ES-I3 (cell line): Measurements from ENCODE around the gene KLRG1.
A peak's percentile ranks its signal among the peaks of the same experiment; 100 is the strongest.

Source experiments
- H3K36me3 ChIP-seq: 2 replicates; pipeline ENCODE4 v1.6.1; 2013; ENCODE audit warnings: mild to moderate bottlenecking, low read length, control low read depth, moderate library complexity; ENCODE audit not compliant: insufficient read depth
- H3K4me1 ChIP-seq: 2 replicates; pipeline ENCODE4 v1.6.1; 2013; ENCODE audit warnings: mild to moderate bottlenecking, control low read depth, low read length; ENCODE audit not compliant: insufficient read depth
- H3K9ac ChIP-seq: 2 replicates; pipeline ENCODE4 v1.6.1; 2013; ENCODE audit warnings: low read depth, mild to moderate bottlenecking, low read length, moderate library complexity
- H3K9me3 ChIP-seq: 2 replicates; pipeline ENCODE4 v1.6.1; 2013; ENCODE audit warnings: mild to moderate bottlenecking, low read length, moderate library complexity; ENCODE audit not compliant: control insufficient read depth, insufficient read depth

The KLRG1 gene

DNA sequence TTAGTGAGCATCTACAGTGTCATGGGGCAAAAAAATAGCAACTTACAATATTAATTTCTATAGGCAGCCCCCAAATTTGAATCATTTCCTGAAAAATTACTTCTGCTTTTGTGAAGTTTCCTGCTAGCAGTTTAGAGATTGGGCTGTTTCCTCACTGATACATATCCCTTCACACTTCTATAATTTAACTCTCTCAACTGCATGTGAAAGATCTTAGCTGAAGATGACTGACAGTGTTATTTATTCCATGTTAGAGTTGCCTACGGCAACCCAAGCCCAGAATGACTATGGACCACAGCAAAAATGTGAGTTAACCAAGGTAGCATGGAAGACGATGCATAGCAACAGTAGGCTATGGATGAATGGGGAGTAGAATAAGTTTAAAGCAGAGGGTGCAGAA lies at the start of gene KLRG1:
KLRG1 (plus strand) TSS at position 134 of the 400 bp plus-strand sequence; CDS start at position 224, 90 bp downstream.
- Histone ChIP-seq H3K36me3 (no peaks in the 10 kb centered on the region), H3K9me3 (no peaks in the 10 kb centered on the region), H3K9ac (no peak within 1 kb of the TSS), H3K4me1 (no peaks in the 10 kb centered on the region)

DNA sequence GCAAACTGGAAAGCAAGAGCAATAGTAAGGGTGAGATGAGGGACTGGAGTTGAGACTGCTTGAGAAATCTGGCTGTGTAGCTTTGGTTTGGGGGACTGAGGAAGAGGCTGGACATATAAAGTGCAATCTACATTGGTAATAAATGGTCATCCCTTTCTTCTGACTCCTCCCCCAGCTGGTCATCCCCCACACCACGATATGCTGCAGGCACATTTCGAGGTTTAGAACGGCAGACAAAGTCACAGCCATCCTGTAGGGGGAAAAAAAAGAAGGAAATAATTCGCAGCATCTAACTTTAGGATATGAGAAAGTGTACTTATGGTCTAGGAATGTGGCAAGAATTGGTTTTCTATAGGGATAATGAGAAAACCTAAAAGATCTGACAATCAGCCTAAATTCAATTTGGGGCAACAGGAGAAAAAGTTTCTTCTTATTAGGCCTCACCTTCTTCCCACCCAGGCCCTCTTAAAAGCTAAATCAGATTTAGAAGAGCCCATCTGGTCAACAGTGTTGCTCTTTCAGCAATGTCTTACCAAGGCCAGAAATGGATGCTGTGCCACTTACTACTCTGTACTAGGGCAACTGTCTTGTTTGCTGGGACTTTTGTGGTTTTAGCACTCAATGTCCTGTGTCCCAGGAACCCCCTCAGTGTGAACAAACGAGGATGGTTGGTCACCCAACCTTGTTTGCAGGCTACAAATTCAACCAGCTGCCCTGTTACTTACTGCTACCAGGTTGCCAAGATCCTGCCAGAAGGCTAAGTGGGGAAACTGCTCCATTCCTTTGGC lies 47.5 kb upstream of the KLRG1 start:
- H3K36me3 ChIP-seq, result peaks cover 44% of the 10 kb centered on the region

DNA sequence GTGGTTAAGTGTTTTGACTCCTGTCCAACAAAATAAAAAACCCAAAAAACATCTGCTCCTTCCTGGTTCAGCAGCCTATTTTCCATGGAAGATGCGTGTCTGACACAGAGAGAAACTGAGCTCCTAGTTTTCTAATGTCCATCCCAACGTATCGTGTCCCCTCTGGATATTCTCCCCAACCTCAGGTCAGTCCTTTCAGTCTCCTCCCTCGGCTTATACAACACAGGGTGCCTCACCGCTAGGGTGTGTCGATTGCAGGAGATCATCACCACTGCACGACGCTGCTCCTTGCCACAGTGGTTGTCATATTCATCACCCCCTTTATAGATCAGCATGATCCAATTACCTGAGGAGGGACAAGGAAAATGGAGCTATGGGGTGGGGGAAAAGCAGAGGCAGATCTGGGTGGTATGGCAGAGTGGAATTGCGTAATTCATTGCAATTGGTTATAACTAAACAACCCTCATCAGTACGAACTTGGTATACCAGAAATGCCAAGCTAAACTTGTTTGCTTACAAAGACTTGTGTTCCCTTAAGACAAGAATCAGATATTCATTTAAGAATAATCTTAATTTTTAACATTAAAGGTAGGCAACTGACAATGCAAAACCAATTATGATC lies 45.7 kb upstream of the KLRG1 start:
- Histone ChIP-seq H3K9ac (no peak overlapping the region), H3K9me3 (no peaks in the 10 kb centered on the region), H3K4me1 (no peaks in the 10 kb centered on the region), H3K36me3 (peaks cover 29% of the 10 kb centered on the region)

More for the DNA sequence above, 47.5 kb upstream of the KLRG1 start:
- no peaks in the 10 kb centered on the region for H3K4me1 ChIP-seq
- no peaks in the 10 kb centered on the region for H3K9me3 ChIP-seq
- H3K9ac ChIP-seq, result no peak overlapping the region

DNA sequence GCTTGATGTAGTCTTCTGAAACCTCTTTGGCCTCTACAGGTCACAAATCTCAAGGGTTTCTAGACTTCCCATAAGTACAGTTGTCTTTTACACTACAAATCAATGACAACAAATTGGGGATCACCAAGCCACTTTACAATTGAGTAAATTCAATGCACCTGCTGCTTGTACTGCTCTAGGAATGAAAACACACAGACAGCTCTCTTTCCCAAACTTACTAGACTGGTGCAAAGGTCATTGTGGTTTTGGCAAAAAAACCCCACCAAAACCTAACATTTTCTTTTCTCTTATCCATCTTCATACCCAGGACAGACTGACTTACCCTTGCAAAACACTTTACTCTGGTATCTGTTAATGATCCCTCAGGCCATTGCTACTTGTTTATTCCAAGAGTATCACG lies 42.6 kb upstream of the KLRG1 start:
- H3K9me3 ChIP-seq, result no peaks in the 10 kb centered on the region
- H3K9ac ChIP-seq, result no peak overlapping the region
- H3K4me1 ChIP-seq, result no peaks in the 10 kb centered on the region
- H3K36me3 ChIP-seq, result peaks cover 27% of the 10 kb centered on the region

DNA sequence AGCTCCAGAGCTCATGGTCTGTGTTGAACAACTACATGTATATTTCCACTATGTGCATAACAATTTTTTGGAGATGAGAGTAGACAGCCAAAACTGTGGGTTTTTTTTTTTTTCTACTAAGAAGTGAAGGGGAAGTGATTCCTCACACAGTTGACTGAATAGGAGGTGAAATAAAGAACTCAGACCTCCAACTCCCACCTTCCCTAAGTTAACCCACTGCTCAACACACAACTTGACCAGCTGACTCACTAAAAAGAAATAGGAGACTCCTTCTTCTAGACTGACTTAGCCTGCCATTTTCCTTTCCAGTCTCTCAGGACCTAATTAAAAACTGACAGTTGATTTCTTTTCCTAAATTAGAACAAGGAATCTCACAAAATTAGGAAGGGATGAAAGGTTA lies 41.6 kb upstream of the KLRG1 start:
- Histone ChIP-seq H3K36me3 (peaks cover 18% of the 10 kb centered on the region), H3K9me3 (no peaks in the 10 kb centered on the region), H3K4me1 (no peaks in the 10 kb centered on the region), H3K9ac (no peak overlapping the region)

DNA sequence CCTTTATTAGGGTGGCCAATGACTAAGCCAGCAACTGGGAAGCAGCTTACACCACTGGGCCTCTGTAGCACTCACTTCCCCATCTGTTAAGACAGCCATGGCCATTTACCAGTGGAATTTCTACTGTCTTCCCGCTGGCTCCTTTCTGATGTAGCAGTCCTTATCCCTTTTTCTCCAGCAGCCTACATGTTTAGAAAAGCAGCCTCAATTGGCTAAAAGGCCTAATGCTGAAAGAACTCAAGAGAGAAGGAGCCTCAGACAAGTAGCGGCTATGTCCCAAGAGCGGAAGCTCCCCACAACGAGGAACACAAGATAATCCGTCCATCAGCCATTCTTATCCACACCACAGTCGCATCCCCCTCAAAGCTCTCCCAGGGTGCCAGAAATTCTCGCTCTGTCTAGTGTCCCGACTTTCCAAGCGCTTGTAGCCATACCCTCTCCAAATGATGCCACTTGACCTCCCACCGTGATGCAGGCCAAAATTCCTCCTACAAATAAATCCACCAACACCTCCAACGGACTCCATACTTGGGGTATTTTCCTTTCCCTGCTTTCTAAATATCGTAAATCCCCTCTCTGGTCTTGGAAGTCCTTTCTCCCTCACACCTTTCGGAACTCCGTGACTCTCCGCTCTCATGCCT lies 40.5 kb upstream of the KLRG1 start:
- peak overlapping the region; percentile 90 for H3K9ac ChIP-seq
- no peaks in the 10 kb centered on the region for H3K9me3 ChIP-seq
- peaks cover 11% of the 10 kb centered on the region for H3K36me3 ChIP-seq
- H3K4me1 ChIP-seq, result no peaks in the 10 kb centered on the region

DNA sequence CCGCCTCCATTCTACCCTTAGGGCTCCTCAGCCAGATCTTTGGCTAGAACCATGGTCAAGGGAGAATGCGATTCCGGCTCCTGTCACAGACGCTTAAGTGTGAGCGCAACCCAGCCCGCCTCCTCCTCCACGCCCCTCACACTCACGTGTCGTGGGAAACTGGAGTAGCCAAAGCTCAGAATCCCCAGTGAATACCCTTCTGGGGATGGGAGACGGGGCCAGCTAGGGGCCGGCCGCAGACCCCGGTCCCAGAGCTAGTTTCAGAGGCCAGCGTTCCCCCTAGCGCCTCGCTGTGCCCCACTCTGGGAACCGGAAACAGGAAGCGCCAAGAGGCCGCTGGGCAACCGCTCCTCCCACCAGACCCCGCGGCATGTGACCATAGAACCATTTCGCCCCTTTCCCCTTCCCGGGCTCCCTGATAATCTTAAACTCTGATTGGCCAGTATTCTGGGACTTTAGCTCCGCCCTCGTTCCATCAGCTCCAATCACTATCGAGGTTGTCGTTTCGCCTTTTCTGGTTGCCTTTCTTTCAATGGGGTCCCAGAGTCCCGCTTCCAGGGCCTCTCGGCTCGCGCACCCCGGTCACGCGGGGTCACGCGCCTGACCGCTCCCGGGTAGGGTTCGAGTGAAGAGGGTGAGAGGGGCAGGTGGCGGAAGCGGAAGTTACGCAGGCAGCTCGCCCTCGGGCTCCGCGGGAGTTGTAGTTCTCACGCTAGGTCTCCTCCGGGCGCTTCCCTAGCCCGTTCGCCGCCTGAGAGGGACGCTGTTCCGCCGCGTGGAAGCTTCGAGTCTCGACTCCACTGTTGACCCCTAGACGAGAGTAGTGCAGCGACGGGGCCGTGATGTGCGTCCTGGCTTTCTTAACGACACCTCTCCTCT lies 39.8 kb upstream of the KLRG1 start, which contains the start of gene M6PR:
M6PR (minus strand) TSS at position 304 of the 879 bp plus-strand sequence. CDS start 3,241 bp downstream, outside the sequence.
- H3K9ac ChIP-seq, result peak within 1 kb of the TSS; percentile 90
- H3K36me3 ChIP-seq, result peaks cover 11% of the 10 kb centered on the region
- no peaks in the 10 kb centered on the region for H3K4me1 ChIP-seq
- no peaks in the 10 kb centered on the region for H3K9me3 ChIP-seq

DNA sequence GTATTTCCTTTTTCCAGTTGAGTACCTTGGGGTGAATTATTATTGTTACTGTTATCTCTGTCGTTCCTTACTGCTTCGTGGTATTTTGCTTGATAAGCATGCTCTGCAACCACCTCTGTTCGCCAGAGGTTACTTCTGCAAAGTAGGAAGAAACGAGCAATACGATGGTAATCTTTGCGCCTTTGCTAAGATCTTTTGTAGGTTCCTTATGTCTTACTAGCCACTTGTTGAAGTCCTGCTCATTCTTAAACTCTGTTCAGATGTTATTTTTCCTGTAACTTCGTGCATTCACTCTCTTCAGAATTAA lies 39.2 kb upstream of the KLRG1 start:
- Histone ChIP-seq H3K9me3 (no peaks in the 10 kb centered on the region), H3K9ac (peak overlapping the region; percentile 90), H3K4me1 (no peaks in the 10 kb centered on the region), H3K36me3 (peaks cover 9% of the 10 kb centered on the region)

DNA sequence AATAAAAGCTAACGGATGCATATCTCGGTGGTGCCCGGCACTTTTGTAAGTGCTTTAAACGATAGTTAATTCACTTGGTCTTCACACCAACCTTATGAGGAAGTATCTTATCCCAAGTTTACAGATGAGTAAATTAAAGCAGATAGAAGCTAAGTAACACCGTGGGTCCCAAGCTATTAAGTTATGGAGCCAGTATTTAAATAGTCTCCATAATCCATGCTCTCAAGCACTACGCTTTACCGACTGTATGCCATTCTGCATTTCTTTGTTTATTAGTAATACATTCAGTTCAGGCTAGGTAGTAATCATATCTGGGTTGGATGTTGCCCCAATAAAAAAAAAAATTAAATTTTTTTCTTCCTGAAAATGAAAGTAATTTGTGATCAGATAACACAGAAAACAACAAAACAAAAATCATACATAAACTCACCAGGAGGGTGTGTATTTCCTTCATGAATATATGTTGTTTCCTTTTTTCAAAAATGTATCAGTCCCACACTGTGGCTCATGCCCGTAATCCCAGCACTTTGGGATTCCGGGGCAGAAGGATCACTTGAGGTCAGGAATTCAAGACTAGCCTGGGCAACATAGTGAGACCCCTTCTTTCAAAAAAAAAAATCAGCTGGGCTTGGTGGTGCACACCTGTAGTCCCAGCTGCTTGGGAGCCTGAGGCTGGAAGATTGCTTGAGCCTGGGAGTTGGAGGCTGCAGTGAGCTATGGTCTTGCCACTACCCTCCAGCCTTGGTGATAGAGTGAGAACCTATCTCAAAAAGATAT lies 38.5 kb upstream of the KLRG1 start:
- Histone ChIP-seq H3K9me3 (no peaks in the 10 kb centered on the region), H3K9ac (peak overlapping the region; percentile 90), H3K4me1 (no peaks in the 10 kb centered on the region), H3K36me3 (peaks cover 2% of the 10 kb centered on the region; the same call in 1 of the 2 replicates)

DNA sequence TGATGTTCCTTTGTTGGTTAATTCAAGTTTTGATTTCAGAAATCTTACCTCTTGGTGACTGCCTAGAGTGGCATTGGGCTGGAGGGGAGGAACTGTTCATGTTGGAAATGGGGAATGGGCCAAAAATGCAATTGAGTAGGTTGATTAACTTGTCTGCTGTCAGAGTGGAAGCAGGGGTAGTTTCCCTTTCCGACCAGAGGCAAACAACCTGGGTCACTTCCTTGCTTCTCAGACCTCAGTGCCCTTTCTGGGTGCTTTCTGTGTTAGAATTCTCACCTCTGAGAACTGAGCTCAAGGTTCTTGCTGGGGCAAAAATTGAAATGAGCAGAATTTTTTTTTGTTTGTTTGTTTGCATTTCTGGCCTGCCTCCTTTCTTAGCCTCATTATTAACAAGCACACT lies 37.6 kb upstream of the KLRG1 start:
- Histone ChIP-seq H3K36me3 (no peaks in the 10 kb centered on the region; the same call in 1 of the 2 replicates), H3K4me1 (no peaks in the 10 kb centered on the region), H3K9ac (no peak overlapping the region), H3K9me3 (no peaks in the 10 kb centered on the region)

DNA sequence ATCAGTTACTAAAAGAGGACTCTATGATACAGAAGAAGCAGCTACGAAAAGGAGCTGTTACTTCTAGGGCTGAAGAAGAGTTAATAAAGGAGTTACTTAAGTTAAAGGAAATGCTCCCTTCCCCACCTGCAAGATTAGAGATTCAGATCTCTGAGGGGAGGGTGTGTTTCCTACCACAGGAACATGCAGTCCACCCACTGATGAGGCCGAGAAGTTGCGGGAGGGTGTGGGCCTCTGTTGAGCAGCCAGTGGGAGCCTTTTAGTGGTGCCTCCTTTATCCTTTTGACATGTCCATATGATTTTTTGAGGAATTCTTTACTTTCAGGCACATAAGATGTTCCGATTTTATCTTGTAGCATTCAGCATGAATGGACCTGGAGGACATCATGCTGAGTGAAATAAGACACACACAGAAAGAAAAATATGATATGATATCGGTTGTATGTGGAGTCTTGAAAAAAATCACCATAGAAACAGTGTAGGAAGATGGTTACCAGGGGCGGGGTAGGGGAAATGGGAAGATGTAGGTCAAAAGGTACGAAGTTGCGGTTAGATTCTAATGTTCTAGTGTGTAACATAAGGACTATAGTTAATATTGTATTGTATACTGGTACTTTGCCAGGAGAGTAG lies 35.5 kb upstream of the KLRG1 start:
- Histone ChIP-seq H3K9me3 (no peaks in the 10 kb centered on the region), H3K4me1 (no peaks in the 10 kb centered on the region), H3K9ac (no peak overlapping the region), H3K36me3 (no peaks in the 10 kb centered on the region)

DNA sequence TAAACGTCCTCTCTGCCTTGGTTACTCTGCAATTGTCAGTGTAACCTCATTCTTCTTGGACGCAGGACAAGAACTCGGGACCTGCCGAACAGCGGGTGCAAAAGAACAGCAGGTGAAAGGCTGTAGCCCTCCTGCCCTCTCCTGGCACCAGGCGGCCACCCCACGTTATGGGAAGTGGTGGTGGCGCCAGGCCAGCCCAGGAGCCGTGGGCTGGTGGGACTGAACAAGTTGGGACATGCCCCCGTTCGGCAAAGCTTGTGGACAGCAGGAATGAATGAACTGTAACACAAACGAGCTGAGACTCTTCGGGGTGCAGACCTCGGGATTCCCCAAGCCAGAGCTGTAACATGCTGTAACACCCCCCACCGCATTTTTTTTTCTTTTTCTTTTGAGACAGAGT lies 33.3 kb upstream of the KLRG1 start:
- no peaks in the 10 kb centered on the region for H3K4me1 ChIP-seq
- H3K9me3 ChIP-seq, result no peaks in the 10 kb centered on the region
- no peaks in the 10 kb centered on the region for H3K36me3 ChIP-seq
- H3K9ac ChIP-seq, result no peak overlapping the region

DNA sequence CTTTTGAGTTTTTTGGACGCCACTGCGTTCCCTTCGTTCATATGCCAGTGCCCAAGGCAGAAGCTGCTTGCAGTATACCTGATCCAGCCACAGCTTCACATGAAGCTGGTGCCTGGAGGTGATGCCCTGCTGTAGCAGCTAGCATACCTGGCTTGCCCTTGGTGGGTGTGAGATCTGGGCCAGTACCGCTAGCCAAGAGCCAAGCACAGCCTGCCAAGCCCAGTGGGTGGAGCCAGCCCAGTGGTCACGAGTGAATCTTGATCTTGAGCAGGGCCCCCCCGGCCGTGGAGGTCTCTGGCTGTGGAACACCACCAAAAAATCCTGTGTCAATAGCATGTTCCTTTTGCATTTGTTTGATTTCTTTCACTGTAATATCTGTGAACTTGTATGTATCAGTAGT lies 32.6 kb upstream of the KLRG1 start:
- Histone ChIP-seq H3K9me3 (no peaks in the 10 kb centered on the region), H3K36me3 (no peaks in the 10 kb centered on the region), H3K4me1 (no peaks in the 10 kb centered on the region), H3K9ac (no peak overlapping the region)
